Natural killer cell (primary cell): ENCODE data around the gene KLHL30. TPM values are rescaled to one million over a fixed set of nuclear protein-coding genes. Genes with fewer than 3 reads are reported as not detected.
"Not testable (repeated sequence)": the region's sequence is repeated elsewhere in the genome, so short reads cannot be mapped to it uniquely, and the experiment has no call there.

Source experiments
- ATAC-seq, 3 donors: fragments of 150-1000 bp in 2 of 3; fragments of 200-7000 bp in 1 of 3; cut with Tn5 transposase; 1 replicate in 1 of 3; 2 replicates in 2 of 3; pipeline ENCODE4 v1.10.0; 2021; ENCODE audit warnings: mild to moderate bottlenecking in 2 of 3, moderate library complexity in 2 of 3
- DNase-seq, 2 donors: peaks; one replicate each; pipeline versions ENCODE4 v3.0.0 to v3.0.0-alpha.2; 2013 to 2021; ENCODE audit warnings: mixed read lengths in 1 of 2
- H3K27ac ChIP-seq: one replicate; pipeline ENCODE4 v1.5.1; 2013; ENCODE audit warnings: mild to moderate bottlenecking, low read length
- H3K27me3 ChIP-seq: one replicate; pipeline ENCODE4 v1.6.1; 2013; ENCODE audit warnings: low read length; ENCODE audit not compliant: control insufficient read depth, insufficient read depth
- H3K36me3 ChIP-seq: one replicate; pipeline ENCODE4 v1.6.1; 2013; ENCODE audit warnings: low read length; ENCODE audit not compliant: control insufficient read depth, insufficient read depth
- H3K4me1 ChIP-seq: one replicate; pipeline ENCODE4 v1.6.1; 2013; ENCODE audit warnings: low read length; ENCODE audit not compliant: control insufficient read depth, insufficient read depth
- H3K4me3 ChIP-seq: one replicate; pipeline ENCODE4 v1.5.1; 2013; ENCODE audit warnings: low read length
- H3K9me3 ChIP-seq: one replicate; pipeline ENCODE4 v1.6.1; 2013; ENCODE audit warnings: low read length; ENCODE audit not compliant: control insufficient read depth, insufficient read depth
- H3K27ac Mint-ChIP-seq, 2 donors: one replicate each; pipeline ENCODE4 v1.8.0; 2022; ENCODE audit warnings: mild to moderate bottlenecking in 2 of 2, mixed read lengths in 2 of 2, moderate library complexity in 1 of 2
- H3K27me3 Mint-ChIP-seq, 2 donors: one replicate each; pipeline ENCODE4 v1.8.0; 2022; ENCODE audit warnings: low read depth in 2 of 2, mixed read lengths in 2 of 2
- H3K36me3 Mint-ChIP-seq: one replicate; pipeline ENCODE4 v1.8.0; 2022; ENCODE audit warnings: mixed read lengths
- H3K4me1 Mint-ChIP-seq, 2 donors: one replicate each; pipeline ENCODE4 v1.8.0; 2022; ENCODE audit warnings: mixed read lengths in 2 of 2
- H3K4me3 Mint-ChIP-seq: one replicate; pipeline ENCODE4 v1.8.0; 2022; ENCODE audit warnings: mild to moderate bottlenecking, moderate library complexity, mixed read lengths
- H3K9me3 Mint-ChIP-seq, 2 donors: one replicate each; pipeline ENCODE4 v1.8.0; 2022; ENCODE audit warnings: mixed read lengths in 2 of 2
- CTCF ChIP-seq: fragments of 200-600 bp; IDR thresholded peaks from one replicate; pipeline ENCODE4 v1.8.0; 2022; ENCODE audit warnings: antibody characterized with exemption
- WGBS: methylation state at CpG from one replicate; pipeline ENCODE4 v1.1.7; 2013; ENCODE audit warnings: missing lambda C conversion rate; ENCODE audit not compliant: insufficient coverage; 5-methylcytosine and 5-hydroxymethylcytosine counted together
- intact Hi-C: fragments of 100-400 bp; cut with micrococcal nuclease; formaldehyde crosslinking; loops from one replicate; pipeline ENCODE4 v1.14.2; 2022
- total RNA-seq, 4 donors: library from RNA; stranded (reverse); fragments of 120-200 nt in 1 of 4; gene quantifications; one replicate each; pipeline versions ENCODE4 v1.2.3 to v1.2.4, GENCODE V29; 2013 to 2022

Gene KLHL30
- total RNA-seq, 3 donors from 2014 or later (not counting 1 experiment from before 2014, with no cell fraction given), result not detected

- Mint-ChIP-seq H3K27ac (peak overlapping the region; percentile 83 to 93), H3K4me1 (peaks cover 42 to 61% of the 10 kb centered on the region in 2 donors), H3K9me3 (no peaks in the 10 kb centered on the region), H3K36me3 (no peaks in the 10 kb centered on the region), H3K4me3 (peak overlapping the region; percentile 51), H3K27me3 (peaks cover 0 to 3% of the 10 kb centered on the region in 2 donors)
- intact Hi-C loops, result loop anchor here (5.0 kb wide), 1 partner anchor 33 kb away; the partner anchor contains the start of gene ILKAP
- Histone ChIP-seq H3K4me3 (no peak overlapping the region), H3K36me3 (peaks cover 57% of the 10 kb centered on the region), H3K4me1 (peaks cover 23% of the 10 kb centered on the region), H3K9me3 (no peaks in the 10 kb centered on the region), H3K27me3 (no peaks in the 10 kb centered on the region), H3K27ac (peak overlapping the region; percentile 73)
- no peak for DNase-seq
- no peak for ATAC-seq
- 70% methylated on average over 5 of the region's 5 CpGs for WGBS
- no peak for TF ChIP-seq CTCF
These were observed 31.3 kb downstream of the KLHL30 start for GRCh38 chr2:238169708-238170251.

- 87% methylated on average over 20 of the region's 21 CpGs for WGBS
- no peaks in the 10 kb centered on the region for H3K9me3 ChIP-seq
- Mint-ChIP-seq H3K27me3 (no peaks in the 10 kb centered on the region), H3K27ac (peak overlapping the region; percentile 83 to 93), H3K36me3 (no peaks in the 10 kb centered on the region), H3K4me3 (peak overlapping the region; percentile 52), H3K9me3 (no peaks in the 10 kb centered on the region), H3K4me1 (peaks cover 38 to 61% of the 10 kb centered on the region in 2 donors)
- no peak overlapping the region for H3K4me3 ChIP-seq
- no peak for DNase-seq
- H3K4me1 ChIP-seq, result peaks cover 23% of the 10 kb centered on the region
- intact Hi-C loops, result no loop called here
- no peak for TF ChIP-seq CTCF
- H3K27me3 ChIP-seq, result no peaks in the 10 kb centered on the region
- H3K36me3 ChIP-seq, result peaks cover 61% of the 10 kb centered on the region
- peak overlapping the region; percentile 73 for H3K27ac ChIP-seq
- ATAC-seq, result peak; percentile 42 to 62 (median 60)
These were observed 32.1 kb downstream of the KLHL30 start for GRCh38 chr2:238170386-238171071.

GRCh38 chr2:238171072-238171431 is 32.6 kb downstream of the KLHL30 start:
- H3K27me3 Mint-ChIP-seq, H3K4me3 ChIP-seq, H3K36me3 Mint-ChIP-seq, H3K9me3 Mint-ChIP-seq, intact Hi-C loops, H3K27me3 ChIP-seq, H3K9me3 ChIP-seq, DNase-seq: not testable (repeated sequence)
- Histone ChIP-seq H3K27ac (peak overlapping the region; percentile 73), H3K36me3 (peaks cover 61% of the 10 kb centered on the region), H3K4me1 (peaks cover 23% of the 10 kb centered on the region)
- ATAC-seq, result peak in 1 of 3 donors; percentile 6
- peaks cover 38 to 61% of the 10 kb centered on the region in 2 donors for H3K4me1 Mint-ChIP-seq
- 85% methylated on average over 3 of the region's 5 CpGs for WGBS
- peak overlapping the region; percentile 83 to 93 for H3K27ac Mint-ChIP-seq
- peak overlapping the region; percentile 52 for H3K4me3 Mint-ChIP-seq

GRCh38 chr2:238171575-238172187 is 33.2 kb downstream of the KLHL30 start:
- no peaks in the 10 kb centered on the region for H3K36me3 Mint-ChIP-seq
- WGBS, result 83% methylated on average over 6 of the region's 9 CpGs
- H3K9me3 Mint-ChIP-seq, result no peaks in the 10 kb centered on the region
- TF ChIP-seq CTCF, result no peak
- Histone ChIP-seq H3K27ac (peak overlapping the region; percentile 73), H3K4me1 (peaks cover 23% of the 10 kb centered on the region), H3K27me3 (no peaks in the 10 kb centered on the region), H3K4me3 (no peak overlapping the region), H3K36me3 (peaks cover 64% of the 10 kb centered on the region), H3K9me3 (no peaks in the 10 kb centered on the region)
- DNase-seq, result no peak
- H3K27me3 Mint-ChIP-seq, result no peaks in the 10 kb centered on the region
- ATAC-seq, result peak; percentile 35 to 65 (median 45)
- peaks cover 38 to 61% of the 10 kb centered on the region in 2 donors for H3K4me1 Mint-ChIP-seq
- peak overlapping the region; percentile 67 for H3K4me3 Mint-ChIP-seq
- peak overlapping the region; percentile 83 to 93 for H3K27ac Mint-ChIP-seq
- intact Hi-C loops, result no loop called here
